ENCODE results near the gene UBE2E3.
A peak's percentile ranks its signal among the peaks of the same experiment; 100 is the strongest.
"Not testable (repeated sequence)": the region's sequence is repeated elsewhere in the genome, so short reads cannot be mapped to it uniquely, and the experiment has no call there.

The UBE2E3 gene

DNA sequence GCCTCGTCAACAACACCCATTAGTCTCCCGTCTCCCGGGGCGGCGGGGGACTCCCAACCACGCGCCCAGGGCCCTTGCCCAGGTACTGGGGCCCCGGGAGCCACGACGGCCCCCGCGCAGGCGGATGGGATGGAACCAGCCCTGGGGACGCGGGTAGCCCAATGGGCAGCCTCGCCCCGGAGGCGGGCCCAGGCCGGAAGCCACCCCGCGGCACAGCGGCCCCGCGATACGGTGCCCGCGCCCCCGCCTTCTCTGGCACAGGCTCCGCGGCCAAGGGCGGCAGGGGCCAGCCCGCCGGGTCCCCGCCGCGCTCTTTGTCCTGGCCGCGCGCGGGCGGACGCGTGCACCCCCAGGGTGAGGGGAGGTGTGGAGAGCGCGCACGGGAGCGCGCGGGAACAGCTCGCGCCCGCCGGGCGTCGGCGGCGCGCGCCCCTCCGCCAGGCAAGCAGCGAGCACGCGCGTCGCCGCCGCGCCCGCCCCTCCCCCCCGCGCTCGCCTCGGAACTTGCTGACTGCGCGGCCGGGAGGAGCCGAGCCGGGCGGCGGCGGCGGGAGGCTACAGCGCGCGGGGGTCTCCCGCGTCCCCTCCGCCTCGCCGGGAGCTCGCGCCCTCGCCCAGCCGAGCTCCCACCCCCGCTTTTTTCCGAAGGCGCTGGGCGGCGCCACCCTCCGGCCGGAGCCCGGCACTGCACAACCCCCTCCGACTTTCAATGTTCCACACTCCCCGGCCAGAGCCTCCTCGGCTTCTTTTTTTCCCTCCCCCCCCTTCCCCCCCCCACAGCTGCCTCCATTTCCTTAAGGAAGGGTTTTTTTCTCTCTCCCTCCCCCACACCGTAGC lies at the start of gene UBE2E3:
Gene UBE2E3 (plus strand): TSS at position 500 of the 837 bp plus-strand sequence. CDS start 1,438 bp downstream, outside the sequence.
- peak within 1 kb of the TSS; percentile 60 for H3K4me3 ChIP-seq (ENCODE audit: control insufficient read depth, low read depth, low read length)
- TF ChIP-seq, protein P1, sequence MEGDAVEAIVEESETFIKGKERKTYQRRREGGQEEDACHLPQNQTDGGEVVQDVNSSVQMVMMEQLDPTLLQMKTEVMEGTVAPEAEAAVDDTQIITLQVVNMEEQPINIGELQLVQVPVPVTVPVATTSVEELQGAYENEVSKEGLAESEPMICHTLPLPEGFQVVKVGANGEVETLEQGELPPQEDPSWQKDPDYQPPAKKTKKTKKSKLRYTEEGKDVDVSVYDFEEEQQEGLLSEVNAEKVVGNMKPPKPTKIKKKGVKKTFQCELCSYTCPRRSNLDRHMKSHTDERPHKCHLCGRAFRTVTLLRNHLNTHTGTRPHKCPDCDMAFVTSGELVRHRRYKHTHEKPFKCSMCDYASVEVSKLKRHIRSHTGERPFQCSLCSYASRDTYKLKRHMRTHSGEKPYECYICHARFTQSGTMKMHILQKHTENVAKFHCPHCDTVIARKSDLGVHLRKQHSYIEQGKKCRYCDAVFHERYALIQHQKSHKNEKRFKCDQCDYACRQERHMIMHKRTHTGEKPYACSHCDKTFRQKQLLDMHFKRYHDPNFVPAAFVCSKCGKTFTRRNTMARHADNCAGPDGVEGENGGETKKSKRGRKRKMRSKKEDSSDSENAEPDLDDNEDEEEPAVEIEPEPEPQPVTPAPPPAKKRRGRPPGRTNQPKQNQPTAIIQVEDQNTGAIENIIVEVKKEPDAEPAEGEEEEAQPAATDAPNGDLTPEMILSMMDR (IDR thresholded peaks at IDR 0.05; ENCODE audit: control insufficient read depth, insufficient read depth, low read depth, low read length, missing control alignments): peak; percentile 75
- no peak for DNase-seq (ENCODE audit: low read depth)

DNA sequence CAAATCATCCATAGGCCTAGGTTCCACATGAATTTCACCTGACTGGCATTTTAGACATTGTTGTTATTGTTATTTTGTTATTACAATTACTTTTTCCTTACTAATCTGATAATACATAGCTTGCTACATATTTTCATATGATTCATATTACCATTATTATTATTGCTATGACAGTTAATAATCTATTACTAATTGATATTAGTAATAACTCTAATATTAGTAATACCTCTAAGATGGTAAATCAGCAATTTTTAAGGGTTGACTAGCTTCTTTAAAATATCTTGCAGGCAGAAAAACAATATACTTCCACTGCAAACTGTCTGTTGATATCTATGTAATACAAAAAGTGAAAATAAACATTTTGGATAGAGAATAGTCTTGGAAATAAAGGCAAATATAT lies 48.6 kb upstream of the UBE2E3 start:
- TF ChIP-seq, protein P1 (IDR thresholded peaks at IDR 0.05; ENCODE audit: control insufficient read depth, insufficient read depth, low read depth, low read length, missing control alignments): no peak
- no peak for DNase-seq (ENCODE audit: low read depth)
- no peak overlapping the region for H3K4me3 ChIP-seq (ENCODE audit: control insufficient read depth, low read depth, low read length)

DNA sequence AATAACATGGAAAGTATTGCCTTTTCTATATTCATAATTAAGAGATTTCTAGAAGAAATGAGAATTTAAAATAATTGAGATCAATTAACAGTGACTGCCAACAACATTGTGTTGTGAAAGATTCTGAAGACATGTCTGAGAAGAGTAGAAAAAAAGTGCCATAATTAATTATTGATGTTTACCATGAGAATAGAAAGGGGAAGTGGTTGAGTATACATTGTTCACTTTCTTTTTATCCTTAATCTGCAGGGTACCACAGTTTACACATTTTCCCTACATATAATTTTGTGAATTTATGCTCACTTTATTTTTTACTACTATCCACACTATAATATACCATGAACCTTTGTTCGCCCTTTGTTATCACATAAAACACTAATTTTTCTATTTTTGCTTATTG lies 47.1 kb upstream of the UBE2E3 start:
- H3K4me3 ChIP-seq (ENCODE audit: control insufficient read depth, low read depth, low read length): no peak overlapping the region
- TF ChIP-seq, protein P1 (IDR thresholded peaks at IDR 0.05; ENCODE audit: control insufficient read depth, insufficient read depth, low read depth, low read length, missing control alignments): no peak
- no peak for DNase-seq (ENCODE audit: low read depth)

DNA sequence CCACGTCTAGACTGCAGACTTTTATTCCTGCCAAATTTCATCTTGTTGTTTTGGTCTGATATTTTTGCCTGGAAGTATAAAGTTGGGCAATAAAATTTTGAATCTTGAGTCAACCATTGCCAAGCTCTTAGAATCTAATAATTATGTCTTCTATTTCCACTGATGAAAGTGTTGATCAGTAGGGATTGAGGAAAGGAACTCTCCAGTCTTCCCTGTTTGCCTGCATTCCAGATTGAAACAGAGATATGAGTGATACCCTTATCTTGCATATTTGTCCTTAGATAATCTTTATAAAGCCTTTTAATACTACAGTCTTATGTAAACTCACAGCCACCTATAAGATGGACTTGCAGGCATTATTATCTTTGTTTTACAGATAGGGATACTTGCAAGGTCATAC lies 45.5 kb upstream of the UBE2E3 start:
- TF ChIP-seq, protein P1 (IDR thresholded peaks at IDR 0.05; ENCODE audit: control insufficient read depth, insufficient read depth, low read depth, low read length, missing control alignments): no peak
- no peak overlapping the region for H3K4me3 ChIP-seq (ENCODE audit: control insufficient read depth, low read depth, low read length)
- DNase-seq (ENCODE audit: low read depth): no peak

DNA sequence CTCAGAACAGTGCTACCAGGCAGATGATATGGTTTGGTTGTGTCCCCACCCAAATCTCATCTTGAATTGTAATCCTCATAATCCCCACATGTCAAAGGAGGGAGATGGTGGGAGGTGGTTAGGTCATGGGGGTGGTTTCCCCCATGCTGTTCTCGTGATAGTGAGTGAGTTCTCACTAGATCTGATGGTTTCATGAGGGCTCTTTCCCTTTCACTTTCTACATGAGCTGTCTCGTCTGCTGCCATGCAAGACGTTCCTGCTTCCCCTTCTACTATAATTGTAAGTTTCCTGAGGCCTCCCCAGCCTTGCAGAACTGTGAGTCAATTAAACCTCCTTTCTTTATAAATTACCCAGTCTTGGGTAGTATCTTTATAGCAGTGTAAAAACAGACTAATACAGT lies 42.9 kb upstream of the UBE2E3 start:
- not testable (repeated sequence) for H3K4me3 ChIP-seq (ENCODE audit: control insufficient read depth, low read depth, low read length); DNase-seq (ENCODE audit: low read depth)

DNA sequence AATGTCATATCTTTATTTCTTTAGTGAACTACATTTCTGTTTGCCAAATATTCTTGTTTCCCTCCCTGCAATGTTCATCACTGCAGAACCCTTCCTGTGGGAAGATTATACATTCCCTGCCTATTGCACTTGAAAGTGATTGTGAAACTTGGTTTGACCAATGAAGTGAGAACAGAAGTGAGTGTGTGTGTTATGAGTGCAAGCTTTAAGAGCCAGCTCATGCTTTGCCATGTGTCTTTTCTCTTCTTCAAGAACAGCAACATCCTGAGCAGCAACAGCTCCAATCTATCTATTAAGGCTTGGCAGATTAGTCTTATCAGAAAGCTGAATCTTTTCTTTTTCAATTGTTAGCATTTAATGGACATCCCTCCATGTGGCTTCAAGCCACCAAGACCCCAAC lies 42.0 kb upstream of the UBE2E3 start:
- TF ChIP-seq, protein P1 (IDR thresholded peaks at IDR 0.05; ENCODE audit: control insufficient read depth, insufficient read depth, low read depth, low read length, missing control alignments): no peak
- no peak overlapping the region for H3K4me3 ChIP-seq (ENCODE audit: control insufficient read depth, low read depth, low read length)
- peak; percentile 75 for DNase-seq (ENCODE audit: low read depth)

DNA sequence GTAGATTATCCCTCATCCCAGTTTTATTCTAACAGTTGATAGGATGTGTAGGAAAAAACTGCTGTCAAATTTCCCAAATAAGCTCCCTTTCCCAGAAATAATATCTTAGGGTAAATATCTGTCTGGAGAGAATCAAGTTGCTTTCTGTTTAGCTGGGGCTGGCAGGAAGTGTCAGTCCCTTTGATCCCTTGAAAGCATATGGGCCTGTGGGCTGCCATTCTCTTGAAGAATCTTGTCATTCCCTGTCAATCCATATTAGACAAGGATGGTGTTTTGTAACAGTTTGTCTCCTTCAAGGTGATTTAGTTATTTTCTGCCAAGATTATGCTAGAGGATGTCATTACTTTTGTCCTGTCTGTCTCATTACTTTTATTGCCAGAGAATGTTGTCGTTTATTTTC lies 37.1 kb upstream of the UBE2E3 start:
- TF ChIP-seq, protein P1 (IDR thresholded peaks at IDR 0.05; ENCODE audit: control insufficient read depth, insufficient read depth, low read depth, low read length, missing control alignments): no peak
- no peak for DNase-seq (ENCODE audit: low read depth)
- no peak overlapping the region for H3K4me3 ChIP-seq (ENCODE audit: control insufficient read depth, low read depth, low read length)

Data from AG09309 (cell line).